SH-SY5Y (cell line): ENCODE results near the gene FUT7.

Source experiments
- GATA2 ChIP-seq: IDR thresholded peaks from 2 replicates; pipeline ENCODE4 v1.6.1; 2011; ENCODE audit warnings: mild to moderate bottlenecking, low read depth, low read length
- GATA3 ChIP-seq: IDR thresholded peaks from 2 replicates; pipeline ENCODE4 v1.6.1; 2011; ENCODE audit warnings: low read depth, mild to moderate bottlenecking, low read length, moderate library complexity

- TF ChIP-seq GATA3 (no peak), GATA2 (no peak)
Measured at GRCh38 chr9:137032858-137033257, 970 bp upstream of the FUT7 start.
